C4-2B (cell line): ENCODE data around the gene HOXC5.

ENCODE experiments used
- CTCF ChIP-seq: fragments of 450-650 bp; conservative IDR thresholded peaks from 2 replicates; pipeline ENCODE4 v1.5.1; 2017; ENCODE audit warnings: mild to moderate bottlenecking
- ZFX ChIP-seq: fragments of 450-650 bp; IDR thresholded peaks from 2 replicates; pipeline ENCODE4 v1.6.1; 2017

DNA sequence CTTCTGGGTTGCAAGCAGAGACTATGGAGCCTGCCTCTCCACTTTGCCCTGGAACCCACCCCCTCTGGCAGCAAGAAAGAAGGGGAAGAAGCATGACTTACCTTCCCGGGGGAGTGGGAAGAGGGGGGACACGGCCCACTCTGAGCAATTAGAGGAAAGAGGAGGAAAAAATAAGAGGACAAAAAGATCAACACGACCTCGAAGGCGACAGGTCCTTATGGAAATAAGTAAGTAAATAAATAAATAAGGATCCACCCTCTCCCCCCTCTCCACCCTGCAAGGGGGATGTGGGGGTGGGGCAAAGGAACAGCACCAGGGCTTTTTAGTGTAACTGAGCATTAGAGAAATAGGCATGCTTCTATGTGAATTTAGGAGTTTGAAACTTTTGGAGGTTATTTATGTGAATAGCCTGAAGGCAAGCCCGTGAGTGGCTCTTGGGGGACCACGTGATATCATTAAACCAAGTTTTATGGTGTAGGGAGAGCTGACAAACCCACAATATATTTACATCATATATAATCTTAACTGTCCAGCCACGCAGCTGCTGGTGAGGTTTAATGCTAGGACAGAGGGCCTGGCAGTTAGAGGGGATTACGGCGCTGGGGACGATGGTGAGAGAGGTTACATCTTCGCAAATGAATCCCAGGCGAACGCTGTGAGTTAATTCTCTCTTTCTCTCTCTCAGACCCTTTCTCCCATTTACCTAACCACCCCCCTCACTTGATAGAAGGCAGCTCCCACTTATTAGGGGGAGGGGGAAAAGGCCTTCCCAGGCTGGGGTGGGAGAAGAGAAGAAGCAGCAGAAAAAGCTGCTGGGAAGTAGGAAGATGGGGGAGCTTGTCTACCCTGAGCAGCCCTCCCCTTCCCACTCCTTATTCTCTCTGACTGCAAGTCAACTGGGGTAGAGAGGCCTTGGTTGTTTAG, 4.8 kb downstream of the HOXC5 start:
- TF ChIP-seq CTCF (no peak), ZFX (no peak)
